B cell (primary cell): ENCODE data around the gene PDE4B. TPM values are rescaled to one million over a fixed set of nuclear protein-coding genes. Genes with fewer than 3 reads are reported as not detected.

Experiments used
- ATAC-seq: fragments of 200-7000 bp; cut with Tn5 transposase; one replicate; pipeline ENCODE4 v1.10.0; 2021; ENCODE audit warnings: low read depth, mild to moderate bottlenecking, moderate number of reproducible peaks, moderate library complexity
- CTCF ChIA-PET: fragments of 350-600 bp; sonication (Branson Sonifier 250); formaldehyde crosslinking; loops from one replicate; lab custom pipeline; 2021; ENCODE audit warnings: antibody characterized with exemption, inconsistent platforms; lab: Charles Lee
- POLR2A ChIA-PET: fragments of 350-600 bp; sonication (Branson Sonifier 250); formaldehyde crosslinking; loops from one replicate; lab custom pipeline; 2021; ENCODE audit warnings: antibody characterized with exemption; lab: Charles Lee
- DNase-seq: peaks from one replicate; pipeline ENCODE4 v3.0.0; 2013
- H2AFZ ChIP-seq: 2 replicates; pipeline ENCODE4 v1.6.1; 2012; ENCODE audit warnings: mild to moderate bottlenecking, low read depth, low read length; ENCODE audit not compliant: insufficient read depth, poor library complexity, severe bottlenecking
- H3K27ac ChIP-seq, 2 donors: 1 replicate in 1 of 2; 2 replicates in 1 of 2; pipeline ENCODE4 v1.5.1; 2012 to 2013; ENCODE audit warnings: low read length in 2 of 2, mild to moderate bottlenecking in 2 of 2, moderate library complexity in 1 of 2
- H3K27me3 ChIP-seq, 4 experiments: fragments of 200-600 bp in 1 of 4; sonication (generic) in 1 of 4; replicated peaks in 1 of 4; 1 replicate in 2 of 4; 2 replicates in 2 of 4; pipeline versions ENCODE4 v1.6.1 to v1.7.0; 2013 to 2016; ENCODE audit warnings: low read length in 3 of 4, mild to moderate bottlenecking in 2 of 4, mixed read lengths in 1 of 4, moderate library complexity in 1 of 4; ENCODE audit not compliant: insufficient read depth in 4 of 4, control insufficient read depth in 3 of 4; ENCODE audit errors: control extremely low read depth in 1 of 4
- H3K36me3 ChIP-seq, 2 experiments: replicated peaks in 1 of 2; 1 replicate in 1 of 2; 2 replicates in 1 of 2; pipeline versions ENCODE4 v1.6.1 to v1.7.1; 2013; ENCODE audit warnings: low read length in 1 of 2; ENCODE audit not compliant: insufficient read depth in 2 of 2, control insufficient read depth in 1 of 2; ENCODE audit errors: control extremely low read depth in 1 of 2, extremely low read depth in 1 of 2
- H3K4me1 ChIP-seq, 2 donors: fragments of 200-600 bp in 1 of 2; sonication (generic) in 1 of 2; 1 replicate in 1 of 2; 2 replicates in 1 of 2; pipeline versions ENCODE4 v1.5.1 to v1.6.1; 2013 to 2017; ENCODE audit warnings: low read length in 2 of 2; ENCODE audit not compliant: control insufficient read depth in 2 of 2, insufficient read depth in 2 of 2
- H3K4me2 ChIP-seq: replicated peaks from 2 replicates; pipeline ENCODE3; 2012; ENCODE audit warnings: mild to moderate bottlenecking, low read depth, low read length; ENCODE audit not compliant: poor library complexity, severe bottlenecking
- H3K4me3 ChIP-seq, 5 experiments: fragments of 200-600 bp in 1 of 5; sonication (generic) in 1 of 5; 1 replicate in 3 of 5; 2 replicates in 2 of 5; pipeline versions ENCODE4 v1.5.1 to v1.7.0; 2011 to 2016; ENCODE audit warnings: low read length in 4 of 5, mild to moderate bottlenecking in 4 of 5, low read depth in 2 of 5, control low read depth in 1 of 5, moderate library complexity in 1 of 5; ENCODE audit not compliant: insufficient read depth in 1 of 5; ENCODE audit errors: control extremely low read depth in 1 of 5, extremely low read depth in 1 of 5
- H3K79me2 ChIP-seq: fragments of 200-600 bp; sonication (generic); one replicate; pipeline ENCODE4 v1.6.0; 2016; ENCODE audit warnings: low read length; ENCODE audit not compliant: control insufficient read depth, insufficient read depth
- H3K9ac ChIP-seq: fragments of 200-600 bp; sonication (generic); 2 replicates; pipeline ENCODE4 v1.6.1; 2017; ENCODE audit warnings: mild to moderate bottlenecking, low read length, moderate library complexity
- H3K9me3 ChIP-seq, 3 donors: one replicate each; pipeline versions ENCODE4 v1.6.1 to v1.7.1; 2013; ENCODE audit warnings: low read length in 2 of 3; ENCODE audit not compliant: control insufficient read depth in 2 of 3, insufficient read depth in 1 of 3; ENCODE audit errors: control extremely low read depth in 1 of 3
- H4K20me1 ChIP-seq: 2 replicates; pipeline ENCODE4 v1.6.0; 2012; ENCODE audit warnings: mild to moderate bottlenecking, low read length; ENCODE audit not compliant: insufficient read depth, control insufficient read depth, poor library complexity, severe bottlenecking
- H3K27ac Mint-ChIP-seq: one replicate; pipeline ENCODE4 v1.8.0; 2021; ENCODE audit warnings: mixed read lengths
- H3K27me3 Mint-ChIP-seq: one replicate; pipeline ENCODE4 v1.8.0; 2021; ENCODE audit warnings: mixed read lengths
- H3K4me1 Mint-ChIP-seq: one replicate; pipeline ENCODE4 v1.8.0; 2021; ENCODE audit warnings: mixed read lengths
- H3K4me3 Mint-ChIP-seq: one replicate; pipeline ENCODE4 v1.8.0; 2021; ENCODE audit warnings: mixed read lengths
- H3K9me3 Mint-ChIP-seq: one replicate; pipeline ENCODE4 v1.8.0; 2022; ENCODE audit warnings: mixed read lengths; ENCODE audit not compliant: insufficient read depth
- CTCF ChIP-seq: fragments of 200-600 bp; IDR thresholded peaks from one replicate; pipeline ENCODE4 v1.8.0; 2022; ENCODE audit warnings: antibody characterized with exemption, mild to moderate bottlenecking
- EZH2 ChIP-seq: IDR thresholded peaks from 2 replicates; pipeline ENCODE4 v1.6.1; 2012; ENCODE audit warnings: borderline replicate concordance, low read depth, mild to moderate bottlenecking, moderate library complexity, low read length; ENCODE audit not compliant: insufficient read depth, poor library complexity, severe bottlenecking
- WGBS: methylation state at CpG from one replicate; pipeline ENCODE4 v1.1.5; 2013; ENCODE audit warnings: missing lambda C conversion rate; ENCODE audit not compliant: insufficient coverage; 5-methylcytosine and 5-hydroxymethylcytosine counted together
- intact Hi-C: fragments of 100-400 bp; cut with micrococcal nuclease; formaldehyde crosslinking; loops from one replicate; pipeline ENCODE4 v1.10.0; 2022
- polyA plus RNA-seq: library from polyadenylated mRNA; depleted of rRNA; stranded (reverse); fragments of >200 nt; gene quantifications from 2 replicates; pipeline ENCODE4 v1.2.3, GENCODE V29; 2012
- total RNA-seq, 2 donors: library from RNA; stranded (reverse); fragments of 120-200 nt in 1 of 2; gene quantifications; 1 replicate in 1 of 2; 2 replicates in 1 of 2; pipeline versions ENCODE4 v1.2.3 to v1.2.4, GENCODE V29; 2013 to 2022

PDE4B gene
- total and polyA plus RNA-seq, 2 donors (not counting 1 experiment from before 2014, with no cell fraction given) = 63.7 to 242 TPM

GRCh38 chr1:66168467-66168887 lies 375.8 kb downstream of the PDE4B start:
- H3K9me3 ChIP-seq = no peaks in the 10 kb centered on the region
- Mint-ChIP-seq H3K27me3 (peaks cover 9% of the 10 kb centered on the region), H3K4me1 (no peaks in the 10 kb centered on the region), H3K9me3 (no peaks in the 10 kb centered on the region), H3K4me3 (no peak overlapping the region), H3K27ac (no peak overlapping the region)
- no peaks in the 10 kb centered on the region for H3K36me3 ChIP-seq
- DNase-seq = no peak
- no peak overlapping the region for H2AFZ ChIP-seq
- CTCF ChIA-PET = no interaction called here
- no peak overlapping the region for H3K27ac ChIP-seq
- no peaks in the 10 kb centered on the region for H3K27me3 ChIP-seq
- no peak overlapping the region for H3K9ac ChIP-seq
- H3K4me1 ChIP-seq = no peaks in the 10 kb centered on the region
- H3K4me3 ChIP-seq = no peak overlapping the region
- H4K20me1 ChIP-seq = no peaks in the 10 kb centered on the region
- intact Hi-C loops = no loop called here
- H3K79me2 ChIP-seq = no peaks in the 10 kb centered on the region
- TF ChIP-seq EZH2 (no peak), CTCF (no peak)
- no peak for ATAC-seq
- POLR2A ChIA-PET = no interaction called here
- no peak overlapping the region for H3K4me2 ChIP-seq
- WGBS = 57% methylated on average over 4 of the region's 5 CpGs

GRCh38 chr1:66168948-66169671 lies 376.4 kb downstream of the PDE4B start:
- Histone ChIP-seq H3K4me3 (no peak overlapping the region), H3K36me3 (no peaks in the 10 kb centered on the region), H3K9ac (no peak overlapping the region), H3K9me3 (peaks cover 0 to 3% (median 0%) of the 10 kb centered on the region in 3 donors), H3K79me2 (no peaks in the 10 kb centered on the region), H3K4me2 (no peak overlapping the region), H2AFZ (no peak overlapping the region), H3K27me3 (no peaks in the 10 kb centered on the region), H4K20me1 (no peaks in the 10 kb centered on the region), H3K4me1 (no peaks in the 10 kb centered on the region), H3K27ac (no peak overlapping the region)
- WGBS = 46% methylated on average over 4 of the region's 6 CpGs
- Mint-ChIP-seq H3K4me1 (no peaks in the 10 kb centered on the region), H3K4me3 (no peak overlapping the region), H3K9me3 (no peaks in the 10 kb centered on the region), H3K27ac (no peak overlapping the region), H3K27me3 (peaks cover 5% of the 10 kb centered on the region)
- intact Hi-C loops = no loop called here
- TF ChIP-seq CTCF = no peak
- CTCF ChIA-PET = no interaction called here
- POLR2A ChIA-PET = no interaction called here
- ATAC-seq (no peak), DNase-seq (no peak)
